T-helper 9 cell (primary cell): ENCODE results near the gene VEGFB.

Experiments used
- DNase-seq: peaks from one replicate; pipeline ENCODE4 v3.0.0-alpha.2; 2020

Gene VEGFB

GRCh38 chr11:64211181-64211872, 23.1 kb upstream of the VEGFB start:
- no peak for DNase-seq

GRCh38 chr11:64216879-64217278, 17.5 kb upstream of the VEGFB start:
- DNase-seq: no peak

GRCh38 chr11:64218628-64219353, 15.6 kb upstream of the VEGFB start:
- DNase-seq: no peak

GRCh38 chr11:64219354-64219684, 15.1 kb upstream of the VEGFB start:
- DNase-seq: no peak

- DNase-seq: no peak
These were observed 14.6 kb upstream of the VEGFB start for GRCh38 chr11:64219755-64220154.

- DNase-seq: no peak
These were observed 14.1 kb upstream of the VEGFB start for GRCh38 chr11:64220271-64220670.

- DNase-seq: no peak
These were observed 13.6 kb upstream of the VEGFB start for GRCh38 chr11:64220798-64221197.

- no peak for DNase-seq
These were observed 11.8 kb upstream of the VEGFB start for GRCh38 chr11:64222651-64223000.

- DNase-seq: no peak
These were observed 11.3 kb upstream of the VEGFB start for GRCh38 chr11:64223001-64223651.

GRCh38 chr11:64224151-64224890, 10.1 kb upstream of the VEGFB start:
- no peak for DNase-seq

- no peak for DNase-seq
These were observed 9.3 kb upstream of the VEGFB start for GRCh38 chr11:64224891-64225607.

GRCh38 chr11:64225608-64226506, 8.5 kb upstream of the VEGFB start, which contains the start of the genes NUDT22 and TRPT1:
Gene NUDT22 (plus strand): TSS chr11:64226274. CDS start chr11:64226653, 379 bp downstream.
Gene TRPT1 (minus strand): TSS chr11:64226186. CDS start chr11:64225860, 326 bp downstream.
- peak; percentile 88 for DNase-seq

- no peak for DNase-seq
These were observed 7.8 kb upstream of the VEGFB start for GRCh38 chr11:64226507-64227051.

GRCh38 chr11:64227405-64227956, 6.9 kb upstream of the VEGFB start:
- DNase-seq: no peak

- no peak for DNase-seq
These were observed 5.2 kb upstream of the VEGFB start for GRCh38 chr11:64229090-64229743.

- no peak for DNase-seq
These were observed 4.6 kb upstream of the VEGFB start for GRCh38 chr11:64229744-64230170.

GRCh38 chr11:64230171-64230984, 4.0 kb upstream of the VEGFB start, which contains the start of gene DNAJC4:
Gene DNAJC4 (plus strand): TSS chr11:64230548. CDS start chr11:64230855, 307 bp downstream.
- DNase-seq: peak; percentile 83

GRCh38 chr11:64230985-64231365, 3.4 kb upstream of the VEGFB start:
- no peak for DNase-seq

GRCh38 chr11:64231546-64231945, 2.8 kb upstream of the VEGFB start:
- no peak for DNase-seq
